SK-N-SH treated with all-trans-retinoic acid at 6 μM for 48 hours (cell line): Measurements from ENCODE around the gene BCAM.

Experiments
- ATAC-seq: fragments of 200-7000 bp; cut with Tn5 transposase; 3 replicates; pipeline ENCODE4 v1.9.1; 2020; ENCODE audit warnings: mild to moderate bottlenecking, moderate library complexity
- ARNTL ChIP-seq: fragments of 450-650 bp; formaldehyde crosslinking; IDR thresholded peaks from 2 replicates; pipeline ENCODE4 v1.5.0; 2020; ENCODE audit warnings: low read depth, mild to moderate bottlenecking, moderate library complexity, borderline replicate concordance
- BACH2 ChIP-seq: fragments of 250-450 bp; sonication (Bioruptor Pico); IDR thresholded peaks from 2 replicates; pipeline ENCODE4 v1.9.0; 2021; ENCODE audit warnings: mild to moderate bottlenecking, borderline replicate concordance
- CSDC2 ChIP-seq: fragments of 250-450 bp; sonication (Bioruptor Pico); IDR thresholded peaks from 2 replicates; pipeline ENCODE4 v1.5.0; 2020; ENCODE audit warnings: mild to moderate bottlenecking, moderate library complexity
- ISL1 ChIP-seq: fragments of 250-450 bp; sonication (Bioruptor Pico); IDR thresholded peaks from 2 replicates; pipeline ENCODE4 v2.1.2; 2022; ENCODE audit warnings: mild to moderate bottlenecking, moderate library complexity
- RARB ChIP-seq: fragments of 250-450 bp; sonication (Bioruptor Pico); IDR thresholded peaks from 2 replicates; pipeline ENCODE4 v1.8.0; 2021; ENCODE audit warnings: mild to moderate bottlenecking, moderate library complexity
- TCF4 ChIP-seq: fragments of 250-450 bp; sonication (Bioruptor Pico); IDR thresholded peaks from 2 replicates; pipeline ENCODE4 v1.8.0; 2021; ENCODE audit warnings: mild to moderate bottlenecking, moderate library complexity, borderline replicate concordance
- TOX ChIP-seq: fragments of 250-450 bp; sonication (Bioruptor Pico); IDR thresholded peaks from 2 replicates; pipeline ENCODE4 v1.8.0; 2021; ENCODE audit warnings: mild to moderate bottlenecking, moderate library complexity, borderline replicate concordance
- ZC3H10 ChIP-seq: fragments of 250-450 bp; sonication (Bioruptor Pico); IDR thresholded peaks from 2 replicates; pipeline ENCODE4 v1.5.1; 2021; ENCODE audit warnings: mild to moderate bottlenecking, moderate library complexity
- ZFP3 ChIP-seq: fragments of 250-450 bp; sonication (Bioruptor Pico); IDR thresholded peaks from 2 replicates; pipeline ENCODE4 v1.5.0; 2020; ENCODE audit warnings: mild to moderate bottlenecking, moderate library complexity
- ZFP30 ChIP-seq: fragments of 450-650 bp; formaldehyde crosslinking; IDR thresholded peaks from 2 replicates; pipeline ENCODE4 v1.5.0; 2022; ENCODE audit warnings: mild to moderate bottlenecking, moderate library complexity
- ZNF565 ChIP-seq: fragments of 450-650 bp; formaldehyde crosslinking; conservative IDR thresholded peaks from 2 replicates; pipeline ENCODE4 v1.5.0; 2020; ENCODE audit warnings: low read depth, mild to moderate bottlenecking, moderate library complexity
- ZNF8 ChIP-seq: fragments of 450-650 bp; formaldehyde crosslinking; IDR thresholded peaks from 2 replicates; pipeline ENCODE4 v1.5.0; 2020; ENCODE audit warnings: mild to moderate bottlenecking, moderate library complexity
- TF ChIP-seq, protein P1 (sequence below): fragments of 250-450 bp; sonication (Bioruptor Pico); IDR thresholded peaks from 2 replicates; pipeline ENCODE4 v1.5.0; 2020; ENCODE audit warnings: mild to moderate bottlenecking, moderate library complexity
- TF ChIP-seq, protein P2 (sequence below): fragments of 250-450 bp; sonication (Bioruptor Pico); IDR thresholded peaks from 2 replicates; pipeline ENCODE4 v1.5.1; 2020; ENCODE audit warnings: low read depth, mild to moderate bottlenecking, moderate library complexity
- TF ChIP-seq, protein P3 (sequence below): fragments of 250-450 bp; sonication (Bioruptor Pico); IDR thresholded peaks from 2 replicates; pipeline ENCODE4 v1.8.0; 2021; ENCODE audit warnings: low read depth, mild to moderate bottlenecking, moderate library complexity, borderline replicate concordance

The BCAM gene

GRCh38 chr19:44807652-44808462 is 1.0 kb upstream of the BCAM start:
- TF ChIP-seq ZC3H10: no peak
- ATAC-seq: peak; percentile 69

DNA sequence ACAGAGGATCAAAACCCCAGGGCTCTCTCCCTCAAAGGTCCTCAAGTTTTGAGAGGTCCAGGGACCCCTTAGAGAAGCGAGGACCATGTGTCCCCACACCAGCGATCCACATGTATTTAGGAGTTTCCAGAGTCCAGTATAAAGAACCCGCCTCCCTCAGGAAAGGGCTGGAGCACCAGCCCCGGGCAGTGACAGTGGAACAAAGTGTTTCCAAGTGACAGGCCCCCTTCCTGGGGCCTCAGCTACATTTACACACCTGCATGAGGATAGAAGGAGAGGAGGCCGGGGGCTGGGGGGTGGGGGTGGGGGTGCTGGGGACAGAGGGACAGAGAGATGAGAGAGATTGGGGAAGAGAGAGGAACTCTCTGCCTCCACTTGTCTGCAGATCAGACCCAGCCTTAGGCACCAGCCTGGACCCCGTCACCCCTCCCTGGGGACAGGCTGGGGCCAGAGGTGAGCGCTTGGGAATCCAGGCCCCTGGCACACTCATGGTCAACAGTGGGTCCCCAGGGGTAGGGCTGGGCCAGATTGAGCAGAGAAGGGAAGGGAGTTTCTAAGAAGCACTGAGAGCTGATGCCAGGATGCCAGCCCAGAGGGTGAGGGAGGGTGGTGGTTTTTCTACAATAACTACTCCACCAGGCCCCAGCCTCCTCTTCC is 802 bp downstream of the BCAM start:
- ATAC-seq: no peak

DNA sequence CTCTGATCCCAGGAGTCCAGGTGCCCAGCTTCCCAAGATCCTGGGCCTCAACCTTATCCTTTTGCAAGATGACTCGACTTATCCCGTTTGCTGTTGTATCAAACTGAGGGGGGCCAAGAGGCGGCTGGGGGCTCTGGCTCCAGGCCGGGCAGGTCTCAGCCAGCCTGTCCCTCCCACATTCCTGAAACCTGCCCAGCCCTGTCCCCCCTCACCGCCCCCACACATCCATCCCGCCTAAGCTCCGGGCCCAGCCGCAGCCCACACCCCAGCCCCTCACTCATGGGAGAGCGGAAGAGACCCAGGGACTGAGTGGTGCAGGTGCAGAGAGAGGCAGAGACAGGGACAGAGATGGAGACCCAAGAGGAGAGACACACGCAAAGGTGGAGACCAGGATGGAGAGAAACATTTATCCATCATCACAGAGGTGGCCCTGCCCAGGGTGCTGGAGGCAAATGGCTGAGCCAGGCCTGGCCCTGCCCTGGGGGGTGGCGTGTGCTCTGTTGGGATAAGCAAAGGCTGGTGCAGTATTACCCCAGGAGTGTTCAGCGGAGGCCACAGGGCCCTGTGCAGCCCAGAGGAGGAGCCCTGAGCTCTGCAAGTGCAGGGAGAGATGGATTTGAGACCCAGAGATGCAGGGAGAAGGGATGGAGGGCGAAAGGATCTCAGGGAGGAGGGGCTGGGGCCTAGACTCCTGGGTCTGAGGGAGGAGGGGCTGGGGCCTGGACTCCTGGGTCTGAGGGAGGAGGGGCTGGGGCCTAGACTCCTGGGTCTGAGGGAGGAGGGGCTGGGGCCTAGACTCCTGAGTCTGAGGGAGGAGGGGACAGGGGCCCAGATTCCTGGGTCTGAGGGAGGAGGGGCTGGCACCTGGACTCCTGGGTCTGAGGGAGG is 1.6 kb downstream of the BCAM start:
- no peak for TF ChIP-seq ZC3H10
- no peak for TF ChIP-seq CSDC2 (CRISPR knock-in tag)
- TF ChIP-seq, protein P1, sequence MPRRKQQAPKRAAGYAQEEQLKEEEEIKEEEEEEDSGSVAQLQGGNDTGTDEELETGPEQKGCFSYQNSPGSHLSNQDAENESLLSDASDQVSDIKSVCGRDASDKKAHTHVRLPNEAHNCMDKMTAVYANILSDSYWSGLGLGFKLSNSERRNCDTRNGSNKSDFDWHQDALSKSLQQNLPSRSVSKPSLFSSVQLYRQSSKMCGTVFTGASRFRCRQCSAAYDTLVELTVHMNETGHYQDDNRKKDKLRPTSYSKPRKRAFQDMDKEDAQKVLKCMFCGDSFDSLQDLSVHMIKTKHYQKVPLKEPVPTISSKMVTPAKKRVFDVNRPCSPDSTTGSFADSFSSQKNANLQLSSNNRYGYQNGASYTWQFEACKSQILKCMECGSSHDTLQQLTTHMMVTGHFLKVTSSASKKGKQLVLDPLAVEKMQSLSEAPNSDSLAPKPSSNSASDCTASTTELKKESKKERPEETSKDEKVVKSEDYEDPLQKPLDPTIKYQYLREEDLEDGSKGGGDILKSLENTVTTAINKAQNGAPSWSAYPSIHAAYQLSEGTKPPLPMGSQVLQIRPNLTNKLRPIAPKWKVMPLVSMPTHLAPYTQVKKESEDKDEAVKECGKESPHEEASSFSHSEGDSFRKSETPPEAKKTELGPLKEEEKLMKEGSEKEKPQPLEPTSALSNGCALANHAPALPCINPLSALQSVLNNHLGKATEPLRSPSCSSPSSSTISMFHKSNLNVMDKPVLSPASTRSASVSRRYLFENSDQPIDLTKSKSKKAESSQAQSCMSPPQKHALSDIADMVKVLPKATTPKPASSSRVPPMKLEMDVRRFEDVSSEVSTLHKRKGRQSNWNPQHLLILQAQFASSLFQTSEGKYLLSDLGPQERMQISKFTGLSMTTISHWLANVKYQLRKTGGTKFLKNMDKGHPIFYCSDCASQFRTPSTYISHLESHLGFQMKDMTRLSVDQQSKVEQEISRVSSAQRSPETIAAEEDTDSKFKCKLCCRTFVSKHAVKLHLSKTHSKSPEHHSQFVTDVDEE (CRISPR knock-in tag): no peak
- no peak for TF ChIP-seq ZFP30 (CRISPR knock-in tag)
- no peak for TF ChIP-seq ARNTL
- TF ChIP-seq ZNF565 (CRISPR knock-in tag): no peak
- no peak for TF ChIP-seq TOX (CRISPR knock-in tag)
- no peak for TF ChIP-seq ISL1 (CRISPR knock-in tag)
- TF ChIP-seq RARB (CRISPR knock-in tag): no peak
- ATAC-seq: no peak

More for the DNA sequence above, 802 bp downstream of the BCAM start:
- TF ChIP-seq, protein P2, sequence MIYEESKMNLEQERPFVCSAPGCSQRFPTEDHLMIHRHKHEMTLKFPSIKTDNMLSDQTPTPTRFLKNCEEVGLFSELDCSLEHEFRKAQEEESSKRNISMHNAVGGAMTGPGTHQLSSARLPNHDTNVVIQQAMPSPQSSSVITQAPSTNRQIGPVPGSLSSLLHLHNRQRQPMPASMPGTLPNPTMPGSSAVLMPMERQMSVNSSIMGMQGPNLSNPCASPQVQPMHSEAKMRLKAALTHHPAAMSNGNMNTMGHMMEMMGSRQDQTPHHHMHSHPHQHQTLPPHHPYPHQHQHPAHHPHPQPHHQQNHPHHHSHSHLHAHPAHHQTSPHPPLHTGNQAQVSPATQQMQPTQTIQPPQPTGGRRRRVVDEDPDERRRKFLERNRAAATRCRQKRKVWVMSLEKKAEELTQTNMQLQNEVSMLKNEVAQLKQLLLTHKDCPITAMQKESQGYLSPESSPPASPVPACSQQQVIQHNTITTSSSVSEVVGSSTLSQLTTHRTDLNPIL: no peak
- TF ChIP-seq CSDC2 (CRISPR knock-in tag) (no peak), TOX (CRISPR knock-in tag) (no peak)

DNA sequence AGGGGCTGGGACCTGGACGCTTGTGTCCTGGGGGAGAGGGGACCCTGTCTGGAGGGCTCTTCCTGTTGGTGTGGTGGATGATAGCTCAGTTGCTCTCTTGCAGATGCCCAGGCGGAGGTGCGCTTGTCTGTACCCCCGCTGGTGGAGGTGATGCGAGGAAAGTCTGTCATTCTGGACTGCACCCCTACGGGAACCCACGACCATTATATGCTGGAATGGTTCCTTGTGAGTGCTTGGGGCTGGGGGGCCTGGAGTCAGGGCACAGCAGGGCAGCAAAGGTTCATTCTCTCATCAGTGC is 2.2 kb downstream of the BCAM start:
- no peak for ATAC-seq
- TF ChIP-seq ISL1 (CRISPR knock-in tag): no peak
- TF ChIP-seq ARNTL: no peak
- no peak for TF ChIP-seq CSDC2 (CRISPR knock-in tag)
- no peak for TF ChIP-seq RARB (CRISPR knock-in tag)
- no peak for TF ChIP-seq ZFP3 (CRISPR knock-in tag)
- no peak for TF ChIP-seq TCF4 (CRISPR knock-in tag)
- TF ChIP-seq, protein P1 (CRISPR knock-in tag): no peak
- TF ChIP-seq TOX (CRISPR knock-in tag): no peak
- no peak for TF ChIP-seq BACH2 (CRISPR knock-in tag)
- TF ChIP-seq ZNF8 (CRISPR knock-in tag): no peak
- TF ChIP-seq, protein P3, sequence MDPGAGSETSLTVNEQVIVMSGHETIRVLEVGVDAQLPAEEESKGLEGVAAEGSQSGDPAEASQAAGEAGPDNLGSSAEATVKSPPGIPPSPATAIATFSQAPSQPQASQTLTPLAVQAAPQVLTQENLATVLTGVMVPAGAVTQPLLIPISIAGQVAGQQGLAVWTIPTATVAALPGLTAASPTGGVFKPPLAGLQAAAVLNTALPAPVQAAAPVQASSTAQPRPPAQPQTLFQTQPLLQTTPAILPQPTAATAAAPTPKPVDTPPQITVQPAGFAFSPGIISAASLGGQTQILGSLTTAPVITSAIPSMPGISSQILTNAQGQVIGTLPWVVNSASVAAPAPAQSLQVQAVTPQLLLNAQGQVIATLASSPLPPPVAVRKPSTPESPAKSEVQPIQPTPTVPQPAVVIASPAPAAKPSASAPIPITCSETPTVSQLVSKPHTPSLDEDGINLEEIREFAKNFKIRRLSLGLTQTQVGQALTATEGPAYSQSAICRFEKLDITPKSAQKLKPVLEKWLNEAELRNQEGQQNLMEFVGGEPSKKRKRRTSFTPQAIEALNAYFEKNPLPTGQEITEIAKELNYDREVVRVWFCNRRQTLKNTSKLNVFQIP (CRISPR knock-in tag): no peak
